K562 (cell line): ENCODE measurements around the gene AHCY. TPM values are rescaled to one million over a fixed set of nuclear protein-coding genes. Genes with fewer than 3 reads are reported as not detected.

ENCODE experiments used
- ATAC-seq: fragments of 200-7000 bp; cut with Tn5 transposase; 3 replicates; pipeline ENCODE4 v1.9.1; 2020; ENCODE audit warnings: moderate library complexity
- BruUV-seq: library from RNA; stranded (reverse); fragments of 400-500 nt; replicated peaks from 2 replicates; lab custom pipeline; 2021; lab: Mats Ljungman, UMichigan
- CTCF ChIA-PET: fragments of 300-600 bp; formaldehyde crosslinking; extraction: SDS; loops from one replicate; lab custom pipeline; 2021; ENCODE audit warnings: low intra/inter-chr PET ratio; lab: Yijun Ruan, JAX
- POLR2A ChIA-PET: fragments of 300-600, 350-650 bp; sonication (Branson Sonifier 250); formaldehyde crosslinking; extraction: SDS; loops from one replicate; lab custom pipeline; 2021; ENCODE audit warnings: antibody characterized with exemption, inconsistent platforms; lab: Yijun Ruan, JAX
- DNase-seq, 4 experiments: peaks; one replicate each; pipeline versions ENCODE4 v3.0.0 to v3.0.0-alpha.2; 2011 to 2018; ENCODE audit warnings: low spot score in 3 of 4, mixed read lengths in 3 of 4; ENCODE audit errors: extremely low read depth in 1 of 4
- FAIRE-seq: peaks from 2 replicates; lab custom pipeline; 2011; peaks lifted over from hg19 to GRCh38; lab: Jason Lieb, UNC
- H2AFZ ChIP-seq: 2 replicates; pipeline ENCODE4 v1.6.0; 2011; ENCODE audit warnings: low read depth, low read length, control low read depth, inconsistent platforms
- H3K27ac ChIP-seq: fragments of 200-600 bp; 3 replicates; pipeline ENCODE4 v1.8.0; 2011; ENCODE audit warnings: low read depth, mild to moderate bottlenecking, control low read depth, inconsistent platforms, low read length, moderate library complexity, mixed read lengths; ENCODE audit errors: extremely low read depth
- H3K27me3 ChIP-seq, 2 experiments: fragments of 300-600 bp in 1 of 2; 2 replicates in 1 of 2; 3 replicates in 1 of 2; pipeline versions ENCODE4 v1.6.0 to v1.8.0; 2011; ENCODE audit warnings: inconsistent platforms in 2 of 2, low read length in 2 of 2, mild to moderate bottlenecking in 1 of 2, mixed read lengths in 1 of 2, moderate library complexity in 1 of 2; ENCODE audit not compliant: control insufficient read depth in 2 of 2, insufficient read depth in 2 of 2
- H3K36me3 ChIP-seq: fragments of 300-600 bp; 3 replicates; pipeline ENCODE4 v1.8.0; 2011; ENCODE audit warnings: mild to moderate bottlenecking, low read length, inconsistent platforms; ENCODE audit not compliant: control insufficient read depth, insufficient read depth
- H3K4me1 ChIP-seq, 2 experiments: fragments of 200-600 bp in 1 of 2; replicated peaks in 1 of 2; 2 replicates in 1 of 2; 3 replicates in 1 of 2; pipeline versions ENCODE4 v1.5.1 to v1.8.0; 2011; ENCODE audit warnings: inconsistent platforms in 2 of 2, low read length in 2 of 2, mild to moderate bottlenecking in 1 of 2, mixed read lengths in 1 of 2, moderate library complexity in 1 of 2; ENCODE audit not compliant: control insufficient read depth in 2 of 2, insufficient read depth in 2 of 2
- H3K4me2 ChIP-seq: 2 replicates; pipeline ENCODE4 v1.6.1; 2011; ENCODE audit warnings: low read length, control low read depth, inconsistent platforms, mixed read lengths; ENCODE audit not compliant: insufficient read depth
- H3K4me3 ChIP-seq: fragments of 200-600 bp; sonication (generic), shearing (Covaris generic); 2 replicates; pipeline ENCODE4 v1.5.1; 2016; ENCODE audit warnings: control low read depth, inconsistent platforms
- H3K79me2 ChIP-seq: fragments of 200-600 bp; 3 replicates; pipeline ENCODE4 v1.8.0; 2011; ENCODE audit warnings: low read length, inconsistent platforms; ENCODE audit not compliant: control insufficient read depth, insufficient read depth
- H3K9ac ChIP-seq, 2 experiments: 2 replicates each; pipeline versions ENCODE4 v1.6.0 to v1.6.1; 2011; ENCODE audit warnings: low read depth in 2 of 2, low read length in 2 of 2, control low read depth in 1 of 2, inconsistent platforms in 1 of 2, mild to moderate bottlenecking in 1 of 2, mixed read lengths in 1 of 2; ENCODE audit not compliant: insufficient read depth in 1 of 2
- H3K9me1 ChIP-seq: one replicate; pipeline ENCODE4 v1.6.0; 2011; ENCODE audit warnings: inconsistent platforms, mild to moderate bottlenecking, low read length, moderate library complexity; ENCODE audit not compliant: control insufficient read depth, insufficient read depth
- H3K9me3 ChIP-seq: replicated peaks from 2 replicates; pipeline ENCODE4 v1.5.1; 2011; ENCODE audit warnings: low read depth, low read length, inconsistent platforms; ENCODE audit not compliant: control insufficient read depth, insufficient read depth
- H4K20me1 ChIP-seq: replicated peaks from 2 replicates; pipeline ENCODE4 v1.6.1; 2011; ENCODE audit warnings: low read length, inconsistent platforms, mixed read lengths; ENCODE audit not compliant: control insufficient read depth, insufficient read depth
- CHCHD3 ChIP-seq: fragments of 250-450 bp; sonication (Bioruptor Pico); IDR thresholded peaks from 2 replicates; pipeline ENCODE4 v2.1.2; 2022; ENCODE audit warnings: mild to moderate bottlenecking
- EGR1 ChIP-seq: fragments of 450-650 bp; conservative IDR thresholded peaks from 2 replicates; pipeline ENCODE4 v1.6.1; 2017; ENCODE audit warnings: mild to moderate bottlenecking
- FOXJ3 ChIP-seq: sonication (generic); formaldehyde crosslinking; IDR thresholded peaks from 2 replicates; pipeline ENCODE4 v1.4.0; 2020; ENCODE audit warnings: mild to moderate bottlenecking, missing genetic modification reagents
- HOXB6 ChIP-seq: fragments of 250-450 bp; sonication (Bioruptor Pico); IDR thresholded peaks from 2 replicates; pipeline ENCODE4 v1.5.1; 2022; ENCODE audit warnings: mild to moderate bottlenecking, borderline replicate concordance
- LEF1 ChIP-seq: fragments of 450-650 bp; IDR thresholded peaks from 2 replicates; pipeline ENCODE4 v1.6.1; 2016; ENCODE audit warnings: mild to moderate bottlenecking
- NCOA2 ChIP-seq, 2 experiments: fragments of 450-650 bp; IDR thresholded peaks; 2 replicates each; pipeline ENCODE4 v1.6.1; 2018; ENCODE audit warnings: mild to moderate bottlenecking in 2 of 2, moderate library complexity in 1 of 2; ENCODE audit not compliant: partially characterized antibody in 2 of 2
- POLR2G ChIP-seq: fragments of 200-400 bp; formaldehyde crosslinking; IDR thresholded peaks from 2 replicates; pipeline ENCODE4 v1.6.1; 2017; ENCODE audit warnings: low read depth, mild to moderate bottlenecking, antibody characterized with exemption, low read length, moderate library complexity
- SRF ChIP-seq, 2 experiments: fragments of 250-450, 450-650 bp in 1 of 2; sonication (Bioruptor Pico) in 1 of 2; sonication (generic) in 1 of 2; formaldehyde crosslinking; IDR thresholded peaks; 2 replicates each; pipeline versions ENCODE4 v1.5.0 to v1.5.1; 2020 to 2022; ENCODE audit warnings: mild to moderate bottlenecking in 1 of 2, missing genetic modification reagents in 1 of 2
- TAF7 ChIP-seq: fragments of 450-650 bp; IDR thresholded peaks from 2 replicates; pipeline ENCODE4 v1.6.1; 2016; ENCODE audit warnings: missing genetic modification characterization, missing compliant biosample characterization
- ZNF253 ChIP-seq: fragments of 250-450 bp; sonication (Bioruptor Pico); conservative IDR thresholded peaks from 2 replicates; pipeline ENCODE4 v1.6.1; 2021; ENCODE audit warnings: mild to moderate bottlenecking
- WGBS: fragments of 100-300 bp; shearing (Covaris generic); methylation state at CpG from one replicate; pipeline ENCODE4 v1.1.6; 2016; ENCODE audit warnings: low coverage, mixed read lengths; ENCODE audit not compliant: insufficient coverage; ENCODE audit errors: missing lambda C conversion rate; 5-methylcytosine and 5-hydroxymethylcytosine counted together
- in situ Hi-C: fragments of 300-500 bp; cut with MboI; formaldehyde crosslinking; loops from 4 replicates; pipeline ENCODE4 v1.15.0; 2018; ENCODE audit warnings: inconsistent platforms, mixed read lengths
- intact Hi-C: fragments of 100-400 bp; cut with micrococcal nuclease; formaldehyde crosslinking; loops from 2 replicates; pipeline ENCODE4 v1.14.2; 2022
- polyA plus RNA-seq, 8 experiments: library from polyadenylated mRNA; depleted of rRNA in 4 of 8; stranded (reverse) in 5 of 8; unstranded in 3 of 8; fragments of >200 nt; fragmentation: Nextera tagmentation in 2 of 8; fragmentation: Illumina TruSeq in 1 of 8; extraction: Ambion mirVana in 2 of 8; extraction: Trizol in 1 of 8; gene quantifications; 2 replicates each; pipeline versions ENCODE4 v1.2.1 to v1.2.3, GENCODE V29; 2011 to 2014; ENCODE audit warnings: inconsistent platforms in 1 of 8, missing spikeins in 1 of 8
- total RNA-seq, 7 experiments: library from RNA; depleted of rRNA in 6 of 7; stranded (reverse); fragments of >200 nt in 6 of 7; fragmentation: Illumina TruSeq in 2 of 7; extraction: Trizol in 2 of 7; gene quantifications; 2 replicates each; pipeline versions ENCODE4 v1.2.1 to v1.2.3, GENCODE V29; 2011 to 2021; ENCODE audit warnings: low replicate concordance in 1 of 7
- TF ChIP-seq, protein P1 (sequence below): fragments of 450-650 bp; IDR thresholded peaks from 2 replicates; pipeline ENCODE4 v1.6.1; 2018; ENCODE audit not compliant: partially characterized antibody

Gene AHCY
- total and polyA plus RNA-seq, 9 of the 15 experiments (the other 6 are each of a cell fraction or from before 2014, with no cell fraction given), result 82.5 to 269 (median 190) TPM

DNA sequence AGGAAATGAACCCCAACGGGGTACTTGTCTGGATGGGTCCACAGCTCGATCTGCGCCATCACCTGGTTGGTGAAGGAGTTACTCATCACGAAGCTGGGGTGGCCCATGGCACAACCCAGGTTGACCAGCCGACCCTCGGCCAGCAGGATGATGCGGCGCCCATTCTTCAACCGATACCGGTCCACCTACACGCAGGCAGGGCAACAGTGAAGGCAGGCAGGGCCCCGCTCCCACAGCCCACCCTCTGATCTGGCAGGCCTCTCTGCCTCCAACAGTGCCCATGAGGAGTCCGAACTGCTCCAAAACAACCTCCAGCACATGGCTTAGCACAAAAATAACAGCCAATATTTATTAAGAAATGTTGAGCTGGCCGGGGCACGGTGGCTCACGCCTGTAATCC is 17.7 kb downstream of the AHCY start:
- peaks cover 88% of the 10 kb centered on the region; the same call in 2 of the 3 replicates for H3K36me3 ChIP-seq
- no peak overlapping the region for H2AFZ ChIP-seq
- no peak for TF ChIP-seq FOXJ3
- TF ChIP-seq POLR2G, result 0 out of 2 replicates have a peak, but pooled peaks have one; percentile 25
- TF ChIP-seq TAF7 (tag), result no peak
- TF ChIP-seq LEF1, result no peak
- no peak for TF ChIP-seq SRF (CRISPR knock-in tag; IDR thresholded peaks at IDR 0.05)
- ChIA-PET POLR2A (interaction anchor here (1.7 kb wide), 1 partner anchor 11 kb away, joined by 7 read pairs; no protein-coding TSS in a partner anchor), CTCF (no interaction called here)
- intact Hi-C loops, result no loop called here
- WGBS, result 94% methylated on average over 11 of the region's 16 CpGs
- 0 out of 2 replicates have a peak, but pooled peaks cover 3% of the 10 kb centered on the region for H4K20me1 ChIP-seq
- no peak overlapping the region for H3K27ac ChIP-seq
- in situ Hi-C loops, result no loop called here
- FAIRE-seq (no peak), ATAC-seq (no peak), DNase-seq (no peak)
- H3K4me2 ChIP-seq, result no peak overlapping the region
- no TSS peak for BruUV-seq
- no peaks in the 10 kb centered on the region for H3K79me2 ChIP-seq
- no peaks in the 10 kb centered on the region for H3K9me3 ChIP-seq
- H3K9me1 ChIP-seq, result no peaks in the 10 kb centered on the region
- H3K4me3 ChIP-seq, result no peak overlapping the region
- no peaks in the 10 kb centered on the region for H3K4me1 ChIP-seq
- H3K9ac ChIP-seq, result no peak overlapping the region
- H3K27me3 ChIP-seq, result no peaks in the 10 kb centered on the region

DNA sequence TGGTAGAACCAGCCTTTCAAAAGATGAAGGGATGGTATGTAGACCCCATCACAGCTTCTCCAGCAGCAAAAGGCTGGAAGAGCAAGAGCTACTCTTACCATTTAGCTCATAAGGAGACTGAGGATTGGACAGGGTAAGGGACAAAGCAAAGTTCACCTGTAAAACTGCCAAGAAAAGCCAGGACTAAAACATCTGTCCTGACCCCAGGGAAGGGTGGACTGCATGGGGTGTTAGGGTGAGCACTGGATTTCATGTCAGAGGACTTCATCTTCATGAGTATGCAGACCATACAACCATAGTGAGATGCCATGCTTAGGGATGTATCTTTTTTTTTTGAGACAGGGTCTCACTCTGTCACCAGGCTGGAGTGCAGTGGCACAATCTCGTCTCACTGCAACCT is 19.3 kb downstream of the AHCY start:
- TF ChIP-seq EGR1, result no peak
- TF ChIP-seq CHCHD3 (CRISPR knock-in tag), result no peak
- no peak for TF ChIP-seq HOXB6
- no peak for TF ChIP-seq ZNF253
- TF ChIP-seq, protein P1, sequence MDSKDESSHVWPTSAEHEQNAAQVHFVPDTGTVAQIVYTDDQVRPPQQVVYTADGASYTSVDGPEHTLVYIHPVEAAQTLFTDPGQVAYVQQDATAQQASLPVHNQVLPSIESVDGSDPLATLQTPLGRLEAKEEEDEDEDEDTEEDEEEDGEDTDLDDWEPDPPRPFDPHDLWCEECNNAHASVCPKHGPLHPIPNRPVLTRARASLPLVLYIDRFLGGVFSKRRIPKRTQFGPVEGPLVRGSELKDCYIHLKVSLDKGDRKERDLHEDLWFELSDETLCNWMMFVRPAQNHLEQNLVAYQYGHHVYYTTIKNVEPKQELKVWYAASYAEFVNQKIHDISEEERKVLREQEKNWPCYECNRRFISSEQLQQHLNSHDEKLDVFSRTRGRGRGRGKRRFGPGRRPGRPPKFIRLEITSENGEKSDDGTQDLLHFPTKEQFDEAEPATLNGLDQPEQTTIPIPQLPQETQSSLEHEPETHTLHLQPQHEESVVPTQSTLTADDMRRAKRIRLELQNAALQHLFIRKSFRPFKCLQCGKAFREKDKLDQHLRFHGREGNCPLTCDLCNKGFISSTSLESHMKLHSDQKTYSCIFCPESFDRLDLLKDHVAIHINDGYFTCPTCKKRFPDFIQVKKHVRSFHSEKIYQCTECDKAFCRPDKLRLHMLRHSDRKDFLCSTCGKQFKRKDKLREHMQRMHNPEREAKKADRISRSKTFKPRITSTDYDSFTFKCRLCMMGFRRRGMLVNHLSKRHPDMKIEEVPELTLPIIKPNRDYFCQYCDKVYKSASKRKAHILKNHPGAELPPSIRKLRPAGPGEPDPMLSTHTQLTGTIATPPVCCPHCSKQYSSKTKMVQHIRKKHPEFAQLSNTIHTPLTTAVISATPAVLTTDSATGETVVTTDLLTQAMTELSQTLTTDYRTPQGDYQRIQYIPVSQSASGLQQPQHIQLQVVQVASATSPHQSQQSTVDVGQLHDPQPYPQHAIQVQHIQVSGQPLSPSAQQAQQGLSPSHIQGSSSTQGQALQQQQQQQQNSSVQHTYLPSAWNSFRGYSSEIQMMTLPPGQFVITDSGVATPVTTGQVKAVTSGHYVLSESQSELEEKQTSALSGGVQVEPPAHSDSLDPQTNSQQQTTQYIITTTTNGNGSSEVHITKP, result no peak
- no peak for TF ChIP-seq NCOA2 (IDR thresholded peaks at IDR 0.05; ENCODE audit: partially characterized antibody in 2 of 2)
- Histone ChIP-seq H3K4me2 (no peak overlapping the region), H3K9me3 (no peaks in the 10 kb centered on the region), H3K36me3 (peaks cover 88% of the 10 kb centered on the region; the same call in 2 of the 3 replicates), H3K27me3 (no peaks in the 10 kb centered on the region), H3K79me2 (no peaks in the 10 kb centered on the region), H3K27ac (no peak overlapping the region), H3K4me1 (no peaks in the 10 kb centered on the region), H2AFZ (no peak overlapping the region), H3K4me3 (no peak overlapping the region), H4K20me1 (0 out of 2 replicates have a peak, but pooled peaks cover 4% of the 10 kb centered on the region), H3K9ac (no peak overlapping the region), H3K9me1 (no peaks in the 10 kb centered on the region)
- in situ Hi-C loops, result no loop called here
- ChIA-PET POLR2A (no interaction called here), CTCF (no interaction called here)
- DNase-seq (no peak), FAIRE-seq (no peak), ATAC-seq (no peak)
- BruUV-seq, result no TSS peak
- 100% methylated on average over 1 of the region's 1 CpG for WGBS
- intact Hi-C loops, result no loop called here
